Measurements from ENCODE around the gene RPS19.

- TF ChIP-seq, protein P1, sequence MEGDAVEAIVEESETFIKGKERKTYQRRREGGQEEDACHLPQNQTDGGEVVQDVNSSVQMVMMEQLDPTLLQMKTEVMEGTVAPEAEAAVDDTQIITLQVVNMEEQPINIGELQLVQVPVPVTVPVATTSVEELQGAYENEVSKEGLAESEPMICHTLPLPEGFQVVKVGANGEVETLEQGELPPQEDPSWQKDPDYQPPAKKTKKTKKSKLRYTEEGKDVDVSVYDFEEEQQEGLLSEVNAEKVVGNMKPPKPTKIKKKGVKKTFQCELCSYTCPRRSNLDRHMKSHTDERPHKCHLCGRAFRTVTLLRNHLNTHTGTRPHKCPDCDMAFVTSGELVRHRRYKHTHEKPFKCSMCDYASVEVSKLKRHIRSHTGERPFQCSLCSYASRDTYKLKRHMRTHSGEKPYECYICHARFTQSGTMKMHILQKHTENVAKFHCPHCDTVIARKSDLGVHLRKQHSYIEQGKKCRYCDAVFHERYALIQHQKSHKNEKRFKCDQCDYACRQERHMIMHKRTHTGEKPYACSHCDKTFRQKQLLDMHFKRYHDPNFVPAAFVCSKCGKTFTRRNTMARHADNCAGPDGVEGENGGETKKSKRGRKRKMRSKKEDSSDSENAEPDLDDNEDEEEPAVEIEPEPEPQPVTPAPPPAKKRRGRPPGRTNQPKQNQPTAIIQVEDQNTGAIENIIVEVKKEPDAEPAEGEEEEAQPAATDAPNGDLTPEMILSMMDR (IDR thresholded peaks at IDR 0.05) = no peak
- no peak for TF ChIP-seq POLR2A (IDR thresholded peaks at IDR 0.05)
Observed at GRCh38 chr19:41893899-41894298, 33.8 kb downstream of the RPS19 start.

All from testis (tissue), 2 donors.